Keratinocyte (primary cell): ENCODE results near the gene KRR1. TPM values are rescaled to one million over a fixed set of nuclear protein-coding genes. Genes with fewer than 3 reads are reported as not detected.

Experiments
- DNase-seq: peaks from one replicate; pipeline ENCODE4 v3.0.0-alpha.2; 2011; ENCODE audit warnings: low read depth, missing footprints, low spot score
- FAIRE-seq: peaks from 2 replicates; lab custom pipeline; 2011; peaks lifted over from hg19 to GRCh38; lab: Jason Lieb, UNC
- H2AFZ ChIP-seq: 2 replicates; pipeline ENCODE4 v1.6.0; 2012; ENCODE audit warnings: low read length, control low read depth, inconsistent platforms; ENCODE audit not compliant: control insufficient read depth
- H3K27ac ChIP-seq: 2 replicates; pipeline ENCODE4 v1.5.1; 2011; ENCODE audit warnings: low read length; ENCODE audit not compliant: control insufficient read depth, insufficient read depth
- H3K27me3 ChIP-seq: 3 replicates; pipeline ENCODE4 v1.6.0; 2011; ENCODE audit warnings: low read length; ENCODE audit not compliant: control insufficient read depth, insufficient read depth; ENCODE audit errors: extremely low read depth
- H3K36me3 ChIP-seq, 2 experiments: 2 replicates in 1 of 2; 3 replicates in 1 of 2; pipeline ENCODE4 v1.5.1; 2011; ENCODE audit warnings: low read length in 2 of 2, mild to moderate bottlenecking in 1 of 2; ENCODE audit not compliant: control insufficient read depth in 2 of 2, insufficient read depth in 2 of 2; ENCODE audit errors: extremely low read depth in 1 of 2
- H3K4me1 ChIP-seq: 3 replicates; pipeline ENCODE4 v1.5.1; 2011; ENCODE audit warnings: low read length; ENCODE audit not compliant: control insufficient read depth, insufficient read depth; ENCODE audit errors: extremely low read depth
- H3K4me2 ChIP-seq: 3 replicates; pipeline ENCODE4 v1.6.0; 2011; ENCODE audit warnings: low read depth, low read length; ENCODE audit not compliant: control insufficient read depth, insufficient read depth; ENCODE audit errors: extremely low read depth
- H3K4me3 ChIP-seq, 3 experiments: fragments of 200-600 bp in 1 of 3; sonication (generic) in 1 of 3; 2 replicates in 2 of 3; 3 replicates in 1 of 3; pipeline ENCODE4 v1.5.1; 2011 to 2016; ENCODE audit warnings: low read length in 3 of 3, mild to moderate bottlenecking in 3 of 3, control low read depth in 2 of 3, inconsistent platforms in 1 of 3, low read depth in 1 of 3, mixed read lengths in 1 of 3, mixed run types in 1 of 3, moderate library complexity in 1 of 3; ENCODE audit not compliant: control insufficient read depth in 2 of 3, insufficient read depth in 2 of 3; ENCODE audit errors: extremely low read depth in 1 of 3
- H3K79me2 ChIP-seq: 2 replicates; pipeline ENCODE4 v1.6.0; 2012; ENCODE audit warnings: low read length; ENCODE audit not compliant: control insufficient read depth, insufficient read depth
- H3K9ac ChIP-seq: 3 replicates; pipeline ENCODE4 v1.6.0; 2011; ENCODE audit warnings: low read length; ENCODE audit not compliant: control insufficient read depth, insufficient read depth; ENCODE audit errors: extremely low read depth
- H3K9me1 ChIP-seq: 3 replicates; pipeline ENCODE4 v1.6.0; 2011; ENCODE audit warnings: low read length; ENCODE audit not compliant: control insufficient read depth, insufficient read depth; ENCODE audit errors: extremely low read depth
- H3K9me3 ChIP-seq: 2 replicates; pipeline ENCODE4 v1.5.1; 2012; ENCODE audit warnings: low read depth, low read length; ENCODE audit not compliant: control insufficient read depth
- H4K20me1 ChIP-seq: 3 replicates; pipeline ENCODE4 v1.6.0; 2011; ENCODE audit warnings: low read length; ENCODE audit not compliant: control insufficient read depth, insufficient read depth; ENCODE audit errors: extremely low read depth
- EZH2 ChIP-seq: IDR thresholded peaks from one replicate; pipeline ENCODE4 v1.6.1; 2012; ENCODE audit warnings: inconsistent platforms, mild to moderate bottlenecking, low read length, moderate library complexity
- dilution Hi-C: fragments of 300-500 bp; cut with MboI; formaldehyde crosslinking; loops from one replicate; pipeline ENCODE4 v1.7.0; 2020; ENCODE audit warnings: low sequenced_read_pairs; ENCODE audit not compliant: extremely low pct_ligation_motif_present
- polyA plus RNA-seq, 5 experiments: library from polyadenylated mRNA; depleted of rRNA in 3 of 5; stranded (reverse) in 3 of 5; stranded (forward) in 1 of 5; unstranded in 1 of 5; fragments of >200 nt; gene quantifications; 1 replicate in 1 of 5; 2 replicates in 3 of 5; 3 replicates in 1 of 5; pipeline versions ENCODE4 v1.2.1 to v1.2.3, GENCODE V29; 2011 to 2012; ENCODE audit warnings: missing spikeins in 2 of 5, low read depth in 1 of 5, low replicate concordance in 1 of 5
- TF ChIP-seq, protein P1 (sequence below), 3 experiments: IDR thresholded peaks in 1 of 3; conservative IDR thresholded peaks in 1 of 3; optimal IDR thresholded peaks in 1 of 3; 2 replicates in 2 of 3; 3 replicates in 1 of 3; pipeline versions ENCODE3 to v1.5.1; 2011; ENCODE audit warnings: low read length in 3 of 3, mild to moderate bottlenecking in 3 of 3, moderate library complexity in 2 of 3, control low read depth in 1 of 3, inconsistent platforms in 1 of 3; ENCODE audit not compliant: insufficient read depth in 2 of 3; ENCODE audit errors: extremely low read depth in 1 of 3

Gene KRR1
- polyA plus RNA-seq, 1 donor (not counting 4 experiments of a cell fraction or from before 2014, with no cell fraction given) = 74.7 TPM

DNA sequence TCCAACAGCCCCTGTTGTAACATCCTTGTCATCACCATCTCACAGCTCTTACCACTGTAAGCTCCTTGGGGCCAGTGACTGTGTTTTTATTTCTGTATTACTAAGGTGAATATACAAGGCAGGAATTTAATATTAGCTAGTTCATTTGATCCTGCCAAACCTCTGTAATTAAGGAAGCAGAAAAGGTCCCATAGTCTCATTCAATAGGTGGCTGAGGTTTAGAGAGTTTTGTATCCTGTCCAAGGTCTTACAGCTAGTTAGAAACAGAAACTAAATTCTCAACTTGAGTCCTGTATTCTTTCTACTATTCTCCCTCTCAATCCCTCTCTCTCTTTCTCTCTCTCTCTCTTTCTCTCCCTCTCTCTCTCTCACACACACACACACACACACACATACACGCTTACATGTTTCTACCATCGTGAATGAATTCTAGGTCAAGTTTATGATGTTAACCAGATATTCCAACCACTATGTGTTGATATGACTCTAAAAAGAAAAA is 31.4 kb downstream of the KRR1 start:
- DNase-seq (no peak), FAIRE-seq (no peak)
- no peak overlapping the region for H3K9ac ChIP-seq
- no peaks in the 10 kb centered on the region for H3K79me2 ChIP-seq
- peak overlapping the region; percentile 29 for H3K4me2 ChIP-seq
- TF ChIP-seq, protein P1, sequence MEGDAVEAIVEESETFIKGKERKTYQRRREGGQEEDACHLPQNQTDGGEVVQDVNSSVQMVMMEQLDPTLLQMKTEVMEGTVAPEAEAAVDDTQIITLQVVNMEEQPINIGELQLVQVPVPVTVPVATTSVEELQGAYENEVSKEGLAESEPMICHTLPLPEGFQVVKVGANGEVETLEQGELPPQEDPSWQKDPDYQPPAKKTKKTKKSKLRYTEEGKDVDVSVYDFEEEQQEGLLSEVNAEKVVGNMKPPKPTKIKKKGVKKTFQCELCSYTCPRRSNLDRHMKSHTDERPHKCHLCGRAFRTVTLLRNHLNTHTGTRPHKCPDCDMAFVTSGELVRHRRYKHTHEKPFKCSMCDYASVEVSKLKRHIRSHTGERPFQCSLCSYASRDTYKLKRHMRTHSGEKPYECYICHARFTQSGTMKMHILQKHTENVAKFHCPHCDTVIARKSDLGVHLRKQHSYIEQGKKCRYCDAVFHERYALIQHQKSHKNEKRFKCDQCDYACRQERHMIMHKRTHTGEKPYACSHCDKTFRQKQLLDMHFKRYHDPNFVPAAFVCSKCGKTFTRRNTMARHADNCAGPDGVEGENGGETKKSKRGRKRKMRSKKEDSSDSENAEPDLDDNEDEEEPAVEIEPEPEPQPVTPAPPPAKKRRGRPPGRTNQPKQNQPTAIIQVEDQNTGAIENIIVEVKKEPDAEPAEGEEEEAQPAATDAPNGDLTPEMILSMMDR (optimal IDR thresholded peaks at IDR 0.05 in 1 of 3, IDR thresholded peaks at IDR 0.05 in 1 of 3, conservative IDR thresholded peaks at IDR 0.05 in 1 of 3; ENCODE audit: extremely low read depth in 1 of 3, insufficient read depth in 2 of 3, low read length in 3 of 3) = no peak
- TF ChIP-seq EZH2 = no peak
- H3K36me3 ChIP-seq = no peaks in the 10 kb centered on the region
- H2AFZ ChIP-seq = peak overlapping the region; percentile 10
- H3K4me3 ChIP-seq = no peak overlapping the region
- H3K4me1 ChIP-seq = peaks cover 9% of the 10 kb centered on the region
- no peaks in the 10 kb centered on the region for H3K9me1 ChIP-seq
- no peak overlapping the region for H3K27ac ChIP-seq
- H4K20me1 ChIP-seq = no peaks in the 10 kb centered on the region
- dilution Hi-C loops = no loop called here
- no peaks in the 10 kb centered on the region for H3K9me3 ChIP-seq
- H3K27me3 ChIP-seq = no peaks in the 10 kb centered on the region

DNA sequence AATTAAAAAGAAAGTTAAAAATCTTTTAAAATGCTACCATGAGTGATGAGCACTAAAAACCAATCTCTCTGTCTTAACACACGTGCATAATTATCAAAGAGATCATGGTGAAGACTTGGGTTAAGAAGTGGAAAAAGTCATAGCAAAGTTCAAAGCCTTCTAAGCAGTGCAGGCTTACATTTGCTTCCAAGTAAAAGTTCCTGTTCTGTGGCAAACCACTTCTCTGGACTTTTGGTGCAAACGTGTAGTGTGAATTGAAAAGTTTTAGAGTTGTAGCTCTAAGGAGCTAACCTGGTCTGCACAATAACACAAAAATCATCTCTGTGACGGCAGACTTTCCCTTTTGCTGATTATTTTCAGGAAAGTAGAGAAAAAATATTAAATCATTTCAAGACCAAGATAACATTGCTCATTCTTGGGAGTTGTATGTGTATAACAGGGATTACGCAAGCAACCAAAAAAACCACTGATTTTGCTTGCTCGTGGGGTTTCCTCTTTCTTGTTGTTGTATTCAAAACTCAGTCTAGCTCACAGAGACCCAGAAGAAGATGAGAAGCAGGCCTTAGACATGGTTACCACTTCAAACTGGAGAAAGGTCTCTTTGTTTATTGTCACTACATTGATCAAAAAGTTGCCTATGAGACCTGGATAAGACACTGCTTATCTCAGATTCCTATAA is 33.2 kb downstream of the KRR1 start:
- no peak for FAIRE-seq
- dilution Hi-C loops = no loop called here
- Histone ChIP-seq H3K27ac (no peak overlapping the region), H3K79me2 (no peaks in the 10 kb centered on the region), H2AFZ (no peak overlapping the region), H3K27me3 (no peaks in the 10 kb centered on the region), H4K20me1 (no peaks in the 10 kb centered on the region), H3K9me3 (no peaks in the 10 kb centered on the region), H3K36me3 (no peaks in the 10 kb centered on the region), H3K4me3 (no peak overlapping the region), H3K4me1 (peaks cover 15% of the 10 kb centered on the region), H3K9me1 (no peaks in the 10 kb centered on the region), H3K9ac (no peak overlapping the region), H3K4me2 (no peak overlapping the region)
- no peak for DNase-seq
- TF ChIP-seq EZH2 = no peak
- TF ChIP-seq, protein P1 (optimal IDR thresholded peaks at IDR 0.05 in 1 of 3, IDR thresholded peaks at IDR 0.05 in 1 of 3, conservative IDR thresholded peaks at IDR 0.05 in 1 of 3; ENCODE audit: extremely low read depth in 1 of 3, insufficient read depth in 2 of 3, low read length in 3 of 3) = no peak
